Measurements from ENCODE around the gene TCN2.
"Not testable (repeated sequence)": the region's sequence is repeated elsewhere in the genome, so short reads cannot be mapped to it uniquely, and the experiment has no call there.

TCN2 gene

DNA sequence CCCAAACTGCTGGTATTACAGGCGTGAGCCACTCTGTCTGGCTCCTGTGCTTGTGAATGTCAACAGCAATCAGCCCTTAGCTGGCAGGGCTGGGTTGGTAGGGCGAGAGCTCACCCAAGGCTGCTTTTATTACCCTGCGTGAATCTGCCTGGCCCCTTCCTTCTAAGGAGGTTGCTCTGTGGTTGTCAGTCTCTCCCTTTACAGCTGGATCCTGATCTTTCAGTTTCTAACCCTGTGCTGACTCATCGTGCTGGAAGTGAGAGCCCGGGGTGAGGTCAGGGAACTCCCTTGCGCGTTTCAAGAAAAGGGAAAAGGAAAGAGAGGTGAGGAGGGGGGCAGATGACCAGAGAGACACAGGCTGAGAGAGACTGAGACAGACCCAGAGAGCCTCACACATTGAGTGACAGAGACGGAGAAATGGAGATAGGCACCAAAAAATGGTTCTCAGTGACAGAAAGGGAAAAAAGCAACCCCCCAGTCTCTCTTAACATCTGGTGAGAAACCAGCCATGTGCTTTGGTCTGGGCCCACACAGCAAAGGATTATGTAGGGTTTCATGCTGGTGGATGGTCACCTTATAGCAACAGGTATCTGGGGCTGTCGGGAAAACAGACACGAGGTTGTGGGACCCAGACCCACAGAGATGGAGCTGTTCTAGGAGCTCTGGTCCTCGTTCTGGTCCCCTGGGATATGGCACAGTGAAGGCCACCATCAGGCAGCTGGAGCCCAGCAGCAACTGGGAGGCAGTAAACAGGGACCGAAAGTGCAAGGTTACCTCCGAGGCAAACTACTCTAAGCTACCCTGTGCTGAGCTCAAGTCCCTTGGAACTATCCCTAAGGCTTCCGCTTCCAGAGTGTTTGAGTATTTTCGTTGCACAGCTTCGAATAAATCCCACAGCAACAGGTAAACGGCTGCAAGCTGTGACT, 2.5 kb downstream of the TCN2 start:
- DNase-seq (ENCODE audit: low read depth in 2 of 3, low spot score in 2 of 3), result no peak

DNA sequence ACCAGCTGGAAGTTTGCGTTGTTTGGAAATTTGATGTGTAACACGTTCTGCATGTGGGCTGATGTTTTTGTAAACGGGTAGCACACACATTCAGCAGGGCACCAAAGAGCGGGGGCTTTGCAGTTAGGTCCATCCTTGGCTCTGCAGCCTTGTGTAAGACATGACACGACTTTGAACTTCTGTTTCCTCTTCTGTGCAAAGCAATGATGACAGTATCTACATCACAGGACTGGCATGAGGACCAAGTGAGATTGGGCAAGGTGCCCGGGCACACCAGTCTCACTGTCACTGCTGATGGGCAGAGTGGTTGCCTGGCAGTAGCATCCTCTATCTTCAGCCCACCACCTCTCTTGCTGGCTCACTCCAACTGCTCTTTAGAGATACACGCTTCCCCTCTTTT, 3.3 kb downstream of the TCN2 start:
- DNase-seq (ENCODE audit: low read depth in 2 of 3, low spot score in 2 of 3), result no peak

DNA sequence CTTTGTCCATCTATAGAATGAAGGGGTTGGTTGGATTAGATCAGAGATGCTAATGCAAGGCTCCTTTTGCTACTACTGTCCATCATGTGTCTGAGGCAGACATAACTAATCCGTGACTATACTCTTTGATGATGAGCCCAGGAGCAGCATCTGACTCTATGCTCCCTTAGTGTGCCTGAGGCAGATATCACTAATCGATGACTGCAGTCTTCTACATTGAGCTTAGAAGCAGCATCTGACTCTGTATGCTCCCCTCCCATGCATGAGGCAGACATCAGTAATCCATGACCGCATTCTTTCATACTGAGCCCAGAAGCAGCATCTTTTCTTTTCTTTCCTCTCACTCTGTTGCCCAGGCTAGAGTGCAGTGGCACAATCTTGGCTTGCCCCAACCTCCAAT, 4.2 kb downstream of the TCN2 start:
- DNase-seq (ENCODE audit: low read depth in 2 of 3, low spot score in 2 of 3), result no peak

DNA sequence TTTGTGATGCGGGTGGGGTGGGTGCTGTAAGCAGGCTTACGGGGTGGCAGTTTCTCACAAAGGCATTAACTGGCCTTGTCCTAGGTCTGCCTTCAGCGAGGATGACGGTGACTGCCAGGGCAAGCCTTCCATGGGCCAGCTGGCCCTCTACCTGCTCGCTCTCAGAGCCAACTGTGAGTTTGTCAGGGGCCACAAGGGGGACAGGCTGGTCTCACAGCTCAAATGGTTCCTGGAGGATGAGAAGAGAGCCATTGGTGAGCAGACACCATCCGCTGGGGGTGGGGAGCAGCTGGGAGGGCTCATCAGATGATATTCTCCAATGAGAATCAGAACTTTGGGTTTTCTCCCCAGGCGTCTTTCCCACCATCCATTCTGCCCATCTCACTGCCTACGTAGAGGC, 5.8 kb downstream of the TCN2 start:
- no peak for DNase-seq (ENCODE audit: low read depth in 2 of 3, low spot score in 2 of 3)

DNA sequence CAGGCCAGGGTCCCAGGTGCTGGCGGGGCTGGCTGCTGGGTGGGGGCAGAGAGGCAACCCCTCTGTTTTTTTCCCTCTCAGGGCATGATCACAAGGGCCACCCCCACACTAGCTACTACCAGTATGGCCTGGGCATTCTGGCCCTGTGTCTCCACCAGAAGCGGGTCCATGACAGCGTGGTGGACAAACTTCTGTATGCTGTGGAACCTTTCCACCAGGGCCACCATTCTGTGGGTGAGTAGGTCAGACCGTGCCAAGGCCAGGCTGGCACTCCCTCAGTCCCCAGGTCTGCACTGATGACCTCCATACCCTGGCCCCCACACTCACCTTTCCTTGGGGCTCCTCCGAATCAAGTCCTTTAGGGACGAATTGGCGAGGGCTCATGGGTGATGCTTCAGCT, 7.3 kb downstream of the TCN2 start:
- no peak for DNase-seq (ENCODE audit: low read depth in 2 of 3, low spot score in 2 of 3)

DNA sequence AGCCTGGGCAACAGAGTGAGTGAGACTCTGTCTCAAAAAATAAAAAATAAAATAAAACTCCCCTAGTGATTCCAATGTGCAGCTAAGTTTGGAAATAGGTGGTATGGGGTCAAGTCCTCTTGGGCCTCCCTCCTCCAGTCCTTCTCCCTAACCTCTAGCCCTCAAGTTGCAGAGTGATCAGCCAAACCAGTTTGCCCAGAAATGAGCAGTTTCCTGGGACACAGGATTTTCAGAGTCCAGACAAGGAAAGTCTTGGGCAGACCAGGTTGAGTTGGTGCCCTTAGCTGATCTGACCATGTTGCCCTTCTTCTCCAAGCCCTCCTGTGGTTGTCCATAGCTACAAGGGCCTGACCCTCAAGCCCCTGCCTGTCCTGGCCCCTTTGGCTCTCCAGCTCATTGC, 7.9 kb downstream of the TCN2 start:
- DNase-seq (ENCODE audit: low read depth in 2 of 3, low spot score in 2 of 3), result no peak

DNA sequence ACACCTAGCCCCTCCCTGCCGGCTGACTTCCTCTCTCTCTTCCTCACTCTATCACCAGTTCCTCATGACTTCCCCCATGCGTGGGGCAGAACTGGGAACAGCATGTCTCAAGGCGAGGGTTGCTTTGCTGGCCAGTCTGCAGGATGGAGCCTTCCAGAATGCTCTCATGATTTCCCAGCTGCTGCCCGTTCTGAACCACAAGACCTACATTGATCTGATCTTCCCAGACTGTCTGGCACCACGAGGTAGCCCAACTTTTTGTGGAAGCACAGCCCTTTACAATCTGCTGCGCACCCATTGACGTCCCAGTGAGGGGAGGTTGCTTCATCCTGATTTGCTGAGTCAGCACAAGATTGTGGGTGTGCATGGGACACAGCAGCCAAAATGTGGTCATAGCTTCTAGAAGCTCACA, 8.6 kb downstream of the TCN2 start:
- DNase-seq (ENCODE audit: low read depth in 2 of 3, low spot score in 2 of 3), result no peak

DNA sequence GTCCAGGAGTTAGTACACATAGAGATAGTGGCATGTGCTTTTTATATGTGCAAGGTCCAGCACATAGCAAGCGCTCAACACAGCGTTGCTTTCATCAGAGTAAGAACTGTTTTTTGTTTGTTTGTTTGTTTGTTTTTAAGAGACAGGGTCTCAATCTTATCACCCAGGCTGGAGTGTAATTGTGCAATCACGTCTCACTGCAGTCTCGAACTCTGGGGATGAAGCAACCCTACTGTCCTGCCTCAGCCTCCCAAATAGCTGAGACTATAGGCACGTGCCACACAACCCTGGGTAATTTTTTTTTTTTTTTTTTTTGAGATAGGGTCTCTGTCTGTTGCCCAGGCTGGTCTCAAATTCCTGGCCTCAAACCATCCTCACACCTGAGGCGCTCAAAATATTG, 10.8 kb downstream of the TCN2 start:
- DNase-seq (ENCODE audit: low read depth in 2 of 3, low spot score in 2 of 3), result no peak

DNA sequence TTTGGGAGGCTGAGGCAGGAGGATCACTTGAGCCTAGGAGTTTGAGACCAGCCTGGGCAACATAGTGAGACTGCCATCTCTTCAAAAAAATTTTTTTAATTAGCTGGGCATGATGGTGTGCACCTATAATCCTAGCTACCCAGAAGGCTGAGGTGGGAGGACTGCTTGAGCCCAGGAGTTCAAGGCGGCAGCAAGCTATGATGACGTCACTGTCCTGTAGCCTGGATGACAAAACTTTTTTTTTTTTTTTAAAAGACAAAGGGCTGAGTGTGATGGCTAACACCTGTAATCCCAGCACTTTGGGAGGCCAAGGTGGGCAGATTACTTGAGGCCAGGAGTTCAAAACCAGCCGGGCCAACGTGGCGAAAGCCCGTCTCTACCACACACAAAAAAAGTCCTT, 12.9 kb downstream of the TCN2 start:
- not testable (repeated sequence) for DNase-seq (ENCODE audit: low read depth in 2 of 3, low spot score in 2 of 3)

DNA sequence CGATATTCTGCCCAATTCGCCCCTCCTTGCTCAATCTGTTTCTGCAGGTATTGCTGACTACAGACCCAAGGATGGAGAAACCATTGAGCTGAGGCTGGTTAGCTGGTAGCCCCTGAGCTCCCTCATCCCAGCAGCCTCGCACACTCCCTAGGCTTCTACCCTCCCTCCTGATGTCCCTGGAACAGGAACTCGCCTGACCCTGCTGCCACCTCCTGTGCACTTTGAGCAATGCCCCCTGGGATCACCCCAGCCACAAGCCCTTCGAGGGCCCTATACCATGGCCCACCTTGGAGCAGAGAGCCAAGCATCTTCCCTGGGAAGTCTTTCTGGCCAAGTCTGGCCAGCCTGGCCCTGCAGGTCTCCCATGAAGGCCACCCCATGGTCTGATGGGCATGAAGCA, 19.4 kb downstream of the TCN2 start:
- DNase-seq (ENCODE audit: low read depth in 2 of 3, low spot score in 2 of 3), result no peak

DNA sequence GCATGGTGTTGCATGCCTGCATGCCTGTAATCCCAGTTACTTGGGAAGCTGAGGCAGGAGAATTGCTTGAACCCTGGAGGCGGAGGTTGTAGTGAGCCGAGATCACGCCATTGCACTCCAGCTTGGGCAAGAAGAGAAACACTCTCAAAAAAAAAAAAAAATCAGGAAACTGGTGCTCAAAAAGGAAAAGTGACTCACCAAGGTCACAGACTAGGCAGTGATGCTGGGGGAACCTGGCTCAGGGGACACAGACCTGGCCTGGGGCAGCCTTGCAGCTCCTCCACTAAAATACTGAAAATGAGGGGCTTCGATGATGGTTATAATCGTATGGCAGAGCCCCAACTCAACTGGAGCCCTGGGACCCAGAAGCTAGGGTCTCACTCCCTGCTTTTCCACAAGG, 20.5 kb downstream of the TCN2 start:
- DNase-seq (ENCODE audit: low read depth in 2 of 3, low spot score in 2 of 3), result no peak

DNA sequence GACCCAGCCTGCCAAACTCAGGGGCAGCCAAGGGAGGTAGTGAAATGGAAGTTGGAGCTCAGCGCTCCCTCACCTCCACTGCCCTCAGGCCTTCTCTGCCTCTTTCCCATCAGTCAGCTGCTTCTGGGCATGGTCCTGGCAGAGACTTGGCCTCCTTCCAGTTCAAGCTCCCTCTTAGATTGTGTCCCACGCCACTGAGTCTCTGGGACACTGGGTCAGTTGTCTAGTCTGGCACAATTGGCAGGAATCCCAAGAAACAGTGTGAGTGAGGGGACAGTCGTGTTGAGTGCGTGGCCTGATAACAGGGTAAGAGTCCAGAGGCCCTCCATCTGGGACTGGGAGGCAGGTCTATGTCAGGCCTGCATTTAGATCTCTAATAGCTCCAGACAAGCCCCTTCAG, 21.5 kb downstream of the TCN2 start:
- no peak for DNase-seq (ENCODE audit: low read depth in 2 of 3, low spot score in 2 of 3)

DNA sequence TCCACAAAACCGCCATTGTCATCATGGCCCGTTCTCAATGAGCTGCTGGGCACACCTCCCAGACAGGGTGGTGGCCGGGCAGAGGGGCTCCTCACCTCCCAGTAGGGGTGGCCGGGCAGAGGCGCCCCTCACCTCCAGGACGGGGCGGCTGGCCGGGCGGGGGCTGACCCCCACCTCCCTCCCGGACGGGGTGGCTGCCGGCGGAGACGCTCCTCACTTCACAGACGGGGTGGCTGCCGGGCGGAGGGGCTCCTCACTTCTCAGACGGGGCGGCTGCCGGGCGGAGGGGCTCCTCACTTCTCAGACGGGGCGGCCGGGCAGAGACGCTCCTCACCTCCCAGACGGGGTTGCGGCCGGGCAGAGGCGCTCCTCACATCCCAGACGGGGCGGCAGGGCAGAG, 24.5 kb downstream of the TCN2 start:
- DNase-seq (ENCODE audit: low read depth in 2 of 3, low spot score in 2 of 3), result not testable (repeated sequence)

DNA sequence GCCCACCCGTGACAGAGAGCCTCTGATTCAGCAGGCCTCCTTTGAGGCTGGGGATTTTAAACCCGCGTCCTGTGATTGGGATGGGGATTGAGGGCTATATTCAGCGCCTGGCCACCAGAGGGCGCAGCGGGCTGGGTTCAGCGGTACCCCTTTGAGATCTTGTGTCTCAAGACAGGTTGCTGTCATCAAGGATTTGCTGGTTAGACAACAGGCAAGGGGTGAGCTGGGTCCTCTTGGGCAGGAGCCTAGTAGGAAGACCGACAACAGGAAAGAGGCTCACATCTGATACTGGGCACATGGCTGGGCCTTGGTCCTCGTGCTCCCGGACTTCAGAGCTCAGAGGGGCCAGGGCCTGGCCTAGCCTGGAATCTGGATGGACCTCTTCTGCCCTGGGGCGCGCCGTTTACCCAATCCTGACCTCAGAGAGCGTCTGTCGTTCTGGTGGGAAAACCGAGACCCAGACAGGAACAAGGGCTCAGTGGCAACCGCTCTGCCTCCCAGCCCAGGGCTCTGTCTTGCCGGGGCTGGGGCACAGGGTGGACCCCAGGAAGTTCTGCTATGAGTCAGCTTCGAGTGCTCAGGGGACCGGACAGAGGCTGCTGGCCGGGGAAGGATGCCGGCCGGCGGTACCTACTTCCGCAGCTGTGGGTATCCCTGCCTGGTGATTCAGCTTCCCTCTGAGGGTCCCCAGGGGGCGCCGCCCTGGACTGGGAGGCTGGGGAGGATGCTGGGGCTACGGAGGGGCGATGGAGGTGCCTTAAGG, 27.7 kb downstream of the TCN2 start:
- DNase-seq (ENCODE audit: low read depth in 2 of 3, low spot score in 2 of 3), result peak; percentile 72 to 96 (median 85)

DNA sequence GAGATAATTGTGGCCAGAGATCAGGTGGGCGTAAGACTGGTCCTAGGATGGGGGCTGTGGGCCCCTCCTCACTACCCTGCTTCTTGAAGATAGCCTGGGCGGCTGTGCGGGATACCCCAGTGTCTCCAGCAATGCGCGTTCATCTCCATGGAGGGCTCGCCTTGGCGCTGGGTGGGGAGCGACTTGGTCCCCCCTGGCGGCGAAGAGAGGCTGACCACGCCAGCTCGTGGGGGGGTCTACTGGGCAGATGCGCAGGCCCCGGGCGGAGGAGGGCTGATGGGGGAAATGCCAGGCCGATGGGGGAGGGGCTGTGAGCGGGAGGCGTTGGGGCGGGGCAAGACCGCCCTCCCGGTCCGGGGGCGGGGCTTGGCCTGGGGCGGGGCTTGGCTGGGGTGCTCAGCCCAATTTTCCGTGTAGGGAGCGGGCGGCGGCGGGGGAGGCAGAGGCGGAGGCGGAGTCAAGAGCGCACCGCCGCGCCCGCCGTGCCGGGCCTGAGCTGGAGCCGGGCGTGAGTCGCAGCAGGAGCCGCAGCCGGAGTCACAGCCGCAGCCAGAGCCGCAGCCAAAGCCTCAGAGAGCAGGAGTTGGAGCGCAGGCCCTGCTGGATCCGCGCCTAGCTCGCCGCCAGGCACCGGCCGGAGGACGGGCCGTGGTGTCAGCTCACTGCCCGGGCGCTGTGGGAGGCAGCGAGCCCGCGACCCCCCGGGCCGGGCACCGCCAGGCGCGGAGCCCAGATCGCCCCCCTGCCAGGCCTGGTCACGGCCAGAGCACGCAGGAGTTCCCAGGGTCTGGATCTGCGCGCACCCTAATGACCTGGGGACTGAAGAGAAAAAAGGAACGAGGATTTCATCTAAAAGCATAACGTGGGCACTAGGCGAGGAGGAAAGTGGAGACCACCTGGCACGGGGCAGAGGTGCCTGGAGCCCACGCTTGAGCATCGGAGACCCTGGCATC, 28.6 kb downstream of the TCN2 start, which contains the start of gene SLC35E4:
TSS of gene SLC35E4 (plus strand) at position 509 of the 953 bp plus-strand sequence. CDS start 670 bp downstream, outside the sequence.
- DNase-seq (ENCODE audit: low read depth in 2 of 3, low spot score in 2 of 3), result peak; percentile 93 to 99 (median 96)

DNA sequence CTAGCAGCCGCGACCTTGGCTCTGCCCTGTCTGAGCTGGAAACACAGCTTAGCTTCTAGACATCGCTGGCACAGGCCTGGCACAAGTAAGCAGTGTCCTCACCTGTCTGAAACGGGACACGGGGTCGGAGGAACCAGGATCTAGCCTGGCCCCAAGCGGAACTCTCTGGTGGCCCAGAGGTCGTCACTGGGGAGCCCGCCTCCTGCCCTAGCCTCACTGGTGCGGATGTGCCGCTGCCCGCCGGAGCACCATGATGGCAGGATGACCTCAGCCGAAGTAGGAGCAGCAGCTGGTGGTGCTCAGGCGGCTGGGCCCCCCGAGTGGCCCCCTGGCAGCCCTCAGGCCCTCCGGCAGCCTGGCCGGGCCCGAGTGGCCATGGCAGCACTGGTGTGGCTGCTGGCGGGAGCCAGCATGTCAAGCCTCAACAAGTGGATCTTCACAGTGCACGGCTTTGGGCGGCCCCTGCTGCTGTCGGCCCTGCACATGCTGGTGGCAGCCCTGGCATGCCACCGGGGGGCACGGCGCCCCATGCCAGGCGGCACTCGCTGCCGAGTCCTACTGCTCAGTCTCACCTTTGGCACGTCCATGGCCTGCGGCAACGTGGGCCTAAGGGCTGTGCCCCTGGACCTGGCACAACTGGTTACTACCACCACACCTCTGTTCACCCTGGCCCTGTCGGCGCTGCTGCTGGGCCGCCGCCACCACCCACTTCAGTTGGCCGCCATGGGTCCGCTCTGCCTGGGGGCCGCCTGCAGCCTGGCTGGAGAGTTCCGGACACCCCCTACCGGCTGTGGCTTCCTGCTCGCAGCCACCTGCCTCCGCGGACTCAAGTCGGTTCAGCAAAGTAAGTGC, 29.5 kb downstream of the TCN2 start:
- DNase-seq (ENCODE audit: low read depth in 2 of 3, low spot score in 2 of 3), result no peak

DNA sequence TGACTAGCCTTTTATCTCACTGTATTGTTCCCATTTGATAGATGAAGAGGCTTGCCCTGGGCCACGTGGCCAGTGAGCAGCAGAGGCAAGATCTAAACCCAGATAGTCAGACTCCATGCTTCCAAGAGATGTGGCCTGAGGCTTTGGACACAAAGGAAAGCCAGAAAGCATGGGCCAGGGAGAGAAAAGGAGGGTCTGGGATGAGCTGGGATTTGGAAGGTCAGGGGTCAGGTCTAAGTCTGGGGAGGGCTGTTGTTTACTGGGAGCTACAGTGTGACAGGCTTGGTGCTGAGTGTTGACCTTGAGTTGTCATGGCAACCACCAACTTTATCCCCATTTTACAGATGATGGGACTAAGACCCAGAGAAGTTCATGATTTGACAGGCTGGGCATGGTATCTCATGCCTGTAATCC, 30.7 kb downstream of the TCN2 start:
- DNase-seq (ENCODE audit: low read depth in 2 of 3, low spot score in 2 of 3), result no peak

DNA sequence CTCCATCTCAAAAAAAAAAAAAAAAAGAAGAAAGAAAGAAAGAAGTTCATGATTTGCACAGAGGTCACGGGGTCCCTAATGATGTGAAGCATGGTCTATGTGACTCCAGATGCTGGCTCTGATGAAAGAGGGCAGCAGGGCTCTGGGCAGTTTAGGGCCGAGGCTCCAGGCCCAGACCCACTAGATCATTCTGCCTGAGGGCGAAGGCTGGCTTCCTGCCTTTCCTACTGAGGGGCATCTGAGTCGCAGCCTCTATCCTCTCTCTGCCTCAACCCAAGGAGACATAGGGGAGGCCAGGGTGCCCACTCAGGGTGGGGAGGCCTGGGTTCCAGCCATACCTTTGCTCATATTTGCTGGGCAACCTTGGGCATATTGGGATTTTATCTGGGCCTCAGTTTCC, 33.4 kb downstream of the TCN2 start:
- no peak for DNase-seq (ENCODE audit: low read depth in 2 of 3, low spot score in 2 of 3)

DNA sequence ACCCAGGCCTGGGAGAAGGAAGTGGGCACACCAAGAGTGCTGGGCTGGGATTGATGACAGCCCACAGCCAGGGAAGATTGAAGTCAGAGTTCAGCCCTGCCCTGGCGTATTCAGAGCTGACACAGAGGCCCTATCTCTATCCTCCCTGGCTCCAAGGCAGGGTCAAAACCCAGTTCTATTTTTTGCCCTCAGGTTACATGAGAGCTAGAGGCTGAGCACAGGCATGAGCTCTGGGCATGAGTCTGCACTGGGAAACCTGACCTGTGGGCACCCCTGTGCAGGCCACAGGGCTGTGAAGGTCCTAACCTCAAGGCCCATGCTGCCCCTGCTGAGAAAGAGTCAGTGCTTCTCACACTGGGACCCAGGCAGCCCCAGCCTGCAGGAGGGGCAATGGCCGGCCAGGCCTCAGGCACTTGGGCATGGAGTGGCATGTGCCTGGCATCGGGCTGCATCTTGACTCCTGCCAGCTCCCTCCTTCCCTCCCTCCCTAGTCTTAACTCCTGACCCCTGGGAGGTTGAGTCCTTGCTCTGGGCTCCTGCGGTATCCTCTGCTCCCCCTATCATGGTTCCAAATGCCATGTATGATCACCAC, 34.0 kb downstream of the TCN2 start:
- no peak for DNase-seq (ENCODE audit: low read depth in 2 of 3, low spot score in 2 of 3)
